Placental pericyte (primary cell): ENCODE data around the gene SHISA8. TPM values are rescaled to one million over a fixed set of nuclear protein-coding genes. Genes with fewer than 3 reads are reported as not detected.

ENCODE experiments used
- small RNA-seq: library from RNA; depleted of rRNA; stranded (forward); fragments of <200 nt; gene quantifications from one replicate; pipeline ENCODE3, GENCODE V24; 2012; ENCODE audit warnings: low replicate concordance
- total RNA-seq: library from RNA; depleted of rRNA; stranded (reverse); fragments of >200 nt; gene quantifications from 2 replicates; pipeline ENCODE4 v1.2.3, GENCODE V29; 2012

The SHISA8 gene
- total RNA-seq = not detected in 2 replicates

GRCh38 chr22:41915035-41915785 is at the start of gene SHISA8:
Gene SHISA8, minus strand, starts transcription at chr22:41915074. Its CDS starts 407 bp downstream, at chr22:41914667.

GRCh38 chr22:41951898-41952474 is 37.1 kb upstream of the SHISA8 start, which contains the start of gene SMIM45:
Gene SMIM45, plus strand, starts transcription at chr22:41952150.

GRCh38 chr22:41946629-41947423 is 32.0 kb upstream of the SHISA8 start, which contains the start of gene CENPM:
Gene CENPM, minus strand, starts transcription at chr22:41947152. Its CDS starts 76 bp downstream, at chr22:41947076.

Small RNA genes within 50 kb of the gene (small RNA-seq; reads per million reads assigned to genes)
- gene MIR33A = 2.3 reads per million, percentile 72 among the genes with 10 or more reads in this experiment

Other genes starting within 250 kb of the SHISA8 start
- 79.5 and 98.7 TPM in 2 replicates for gene SNU13, start 226.2 kb downstream of the SHISA8 start, total RNA-seq
- 6.7 and 11.6 TPM in 2 replicates for gene MEI1, start 215.6 kb downstream of the SHISA8 start, total RNA-seq
- gene CCDC134, start 114.4 kb downstream of the SHISA8 start, total RNA-seq = 12.7 and 16.3 TPM in 2 replicates
- 74.7 and 182 TPM in 2 replicates for gene SREBF2, start 82.0 kb downstream of the SHISA8 start, total RNA-seq
- gene TNFRSF13C, start 11.7 kb upstream of the SHISA8 start, total RNA-seq = 0.14 and 0.66 TPM in 2 replicates
- 2.4 and 21.0 TPM in 2 replicates for gene CENPM, start 32.1 kb upstream of the SHISA8 start, total RNA-seq
- 0.14 TPM in 1 of 2 replicates, not detected in the other for gene SEPTIN3, start 54.4 kb upstream of the SHISA8 start, total RNA-seq
- 0.14 and 0.22 TPM in 2 replicates for gene WBP2NL, start 83.7 kb upstream of the SHISA8 start, total RNA-seq
- 35.2 and 45.8 TPM in 2 replicates for gene NAGA, start 155.7 kb upstream of the SHISA8 start, total RNA-seq
- gene PHETA2, start 159.2 kb upstream of the SHISA8 start, total RNA-seq = 14.0 and 17.0 TPM in 2 replicates
- 1.6 and 4.8 TPM in 2 replicates for gene SMDT1, start 164.6 kb upstream of the SHISA8 start, total RNA-seq
- 34.1 and 45.3 TPM in 2 replicates for gene NDUFA6, start 175.7 kb upstream of the SHISA8 start, total RNA-seq
- 0.14 and 0.44 TPM in 2 replicates for gene CYP2D6, start 215.7 kb upstream of the SHISA8 start, total RNA-seq